HEK293 (cell line): ENCODE data around the gene MRPL32.

ENCODE experiments used
- AEBP2 ChIP-seq: fragments of 450-650 bp; formaldehyde crosslinking; IDR thresholded peaks from 2 replicates; pipeline ENCODE4 v1.5.1; 2016; ENCODE audit warnings: missing biosample characterization, missing genetic modification characterization, borderline replicate concordance
- GLIS1 ChIP-seq: fragments of 450-650 bp; formaldehyde crosslinking; IDR thresholded peaks from 2 replicates; pipeline ENCODE4 v1.5.1; 2016; ENCODE audit warnings: missing biosample characterization, missing genetic modification characterization
- GLIS2 ChIP-seq: fragments of 450-650 bp; formaldehyde crosslinking; IDR thresholded peaks from 2 replicates; pipeline ENCODE4 v1.5.1; 2016; ENCODE audit warnings: missing biosample characterization, missing genetic modification characterization
- OVOL3 ChIP-seq: fragments of 450-650 bp; formaldehyde crosslinking; IDR thresholded peaks from 2 replicates; pipeline ENCODE4 v1.5.1; 2016; ENCODE audit warnings: missing biosample characterization, missing genetic modification characterization
- PATZ1 ChIP-seq: fragments of 450-650 bp; formaldehyde crosslinking; IDR thresholded peaks from 2 replicates; pipeline ENCODE4 v1.5.1; 2016; ENCODE audit warnings: missing biosample characterization, missing genetic modification characterization
- PBX3 ChIP-seq: sonication (generic); formaldehyde crosslinking; IDR thresholded peaks from 2 replicates; pipeline ENCODE4 v1.8.1; 2022; ENCODE audit warnings: mild to moderate bottlenecking, moderate library complexity, missing genetic modification reagents
- PRDM1 ChIP-seq: fragments of 450-650 bp; formaldehyde crosslinking; IDR thresholded peaks from 2 replicates; pipeline ENCODE4; 2016; ENCODE audit warnings: missing biosample characterization, missing genetic modification characterization
- PRDM10 ChIP-seq: fragments of 450-650 bp; formaldehyde crosslinking; IDR thresholded peaks from 2 replicates; pipeline ENCODE4 v1.5.1; 2016; ENCODE audit warnings: missing biosample characterization, missing genetic modification characterization
- SCRT2 ChIP-seq: fragments of 450-650 bp; formaldehyde crosslinking; IDR thresholded peaks from 2 replicates; pipeline ENCODE4 v1.5.1; 2016; ENCODE audit warnings: missing biosample characterization, missing genetic modification characterization
- WT1 ChIP-seq: fragments of 450-650 bp; formaldehyde crosslinking; IDR thresholded peaks from 2 replicates; pipeline ENCODE4 v1.5.1; 2016; ENCODE audit warnings: missing biosample characterization, missing genetic modification characterization
- YY1 ChIP-seq: fragments of 450-650 bp; formaldehyde crosslinking; IDR thresholded peaks from 2 replicates; pipeline ENCODE4 v1.5.1; 2018; ENCODE audit warnings: missing biosample characterization, missing genetic modification characterization
- ZBTB20 ChIP-seq: fragments of 450-650 bp; formaldehyde crosslinking; IDR thresholded peaks from 2 replicates; pipeline ENCODE4 v1.5.1; 2016; ENCODE audit warnings: missing biosample characterization, missing genetic modification characterization
- ZFHX2 ChIP-seq: fragments of 450-650 bp; formaldehyde crosslinking; conservative IDR thresholded peaks from 2 replicates; pipeline ENCODE4 v1.5.1; 2016; ENCODE audit warnings: missing biosample characterization, missing genetic modification characterization
- ZIC2 ChIP-seq: fragments of 450-650 bp; formaldehyde crosslinking; IDR thresholded peaks from 2 replicates; pipeline ENCODE4 v1.5.1; 2016; ENCODE audit warnings: missing biosample characterization, missing genetic modification characterization
- ZNF24 ChIP-seq: fragments of 450-650 bp; formaldehyde crosslinking; IDR thresholded peaks from 2 replicates; pipeline ENCODE4 v1.5.1; 2016; ENCODE audit warnings: missing biosample characterization, missing genetic modification characterization
- ZNF335 ChIP-seq: fragments of 450-650 bp; formaldehyde crosslinking; conservative IDR thresholded peaks from 2 replicates; pipeline ENCODE4 v1.5.1; 2016; ENCODE audit warnings: missing biosample characterization, missing genetic modification characterization
- ZNF341 ChIP-seq: fragments of 450-650 bp; formaldehyde crosslinking; IDR thresholded peaks from 2 replicates; pipeline ENCODE4; 2016; ENCODE audit warnings: low read depth, missing biosample characterization, missing genetic modification characterization
- ZNF426 ChIP-seq: fragments of 450-650 bp; formaldehyde crosslinking; IDR thresholded peaks from 2 replicates; pipeline ENCODE4 v1.5.1; 2017; ENCODE audit warnings: missing biosample characterization, missing genetic modification characterization, mild to moderate bottlenecking, inconsistent platforms, moderate library complexity
- ZNF530 ChIP-seq: fragments of 450-650 bp; formaldehyde crosslinking; IDR thresholded peaks from 2 replicates; pipeline ENCODE4 v1.5.1; 2016; ENCODE audit warnings: low read depth, missing biosample characterization, missing genetic modification characterization
- ZNF707 ChIP-seq: fragments of 450-650 bp; formaldehyde crosslinking; IDR thresholded peaks from 2 replicates; pipeline ENCODE4 v1.5.1; 2016; ENCODE audit warnings: missing biosample characterization, missing genetic modification characterization
- ZNF76 ChIP-seq: fragments of 450-650 bp; formaldehyde crosslinking; IDR thresholded peaks from 2 replicates; pipeline ENCODE4; 2016; ENCODE audit warnings: low read depth, missing biosample characterization, missing genetic modification characterization, borderline replicate concordance
- ZNF785 ChIP-seq: fragments of 450-650 bp; formaldehyde crosslinking; IDR thresholded peaks from 2 replicates; pipeline ENCODE4 v1.5.1; 2016; ENCODE audit warnings: missing biosample characterization, missing genetic modification characterization
- ZSCAN30 ChIP-seq: fragments of 450-650 bp; IDR thresholded peaks from 2 replicates; pipeline ENCODE4 v1.5.1; 2018; ENCODE audit warnings: missing biosample characterization, mild to moderate bottlenecking, missing genetic modification characterization, moderate library complexity
- TF ChIP-seq, protein P1 (sequence below): fragments of 450-650 bp; formaldehyde crosslinking; IDR thresholded peaks from 2 replicates; pipeline ENCODE4 v1.5.1; 2016; ENCODE audit warnings: missing biosample characterization, missing genetic modification characterization
- TF ChIP-seq, protein P2 (sequence below): fragments of 450-650 bp; formaldehyde crosslinking; IDR thresholded peaks from 2 replicates; pipeline ENCODE4 v1.5.1; 2016; ENCODE audit warnings: missing biosample characterization, missing genetic modification characterization
- TF ChIP-seq, protein P3 (sequence below): fragments of 450-650 bp; formaldehyde crosslinking; IDR thresholded peaks from 2 replicates; pipeline ENCODE4 v1.5.1; 2016; ENCODE audit warnings: missing biosample characterization, missing genetic modification characterization

Gene MRPL32

GRCh38 chr7:42911454-42912447, 20.4 kb upstream of the MRPL32 start, which contains the start of gene C7orf25 (continued):
- TF ChIP-seq ZNF335 (tag by site-specific recombination) = peak; percentile 92
- no peak for TF ChIP-seq ZNF426 (tag by site-specific recombination)
- TF ChIP-seq YY1 (tag by site-specific recombination) = peak; percentile 99
- peak; percentile 74; the same call in 1 of the 2 replicates for TF ChIP-seq ZSCAN30 (tag by site-specific recombination)
- TF ChIP-seq ZIC2 (tag by site-specific recombination) = 0 out of 2 replicates have a peak, but pooled peaks have one; percentile 5
- TF ChIP-seq PATZ1 = peak; percentile 94
- no peak for TF ChIP-seq ZNF707 (tag by site-specific recombination)
- TF ChIP-seq PRDM10 (tag by site-specific recombination) = peak; percentile 73
- peak; percentile 96 for TF ChIP-seq ZNF76
- TF ChIP-seq ZNF785 (tag by site-specific recombination) = 0 out of 2 replicates have a peak, but pooled peaks have one; percentile 23
- TF ChIP-seq ZNF530 (tag by site-specific recombination) = no peak
- TF ChIP-seq ZNF341 = peak; percentile 47; the same call in 1 of the 2 replicates
- TF ChIP-seq, protein P1, sequence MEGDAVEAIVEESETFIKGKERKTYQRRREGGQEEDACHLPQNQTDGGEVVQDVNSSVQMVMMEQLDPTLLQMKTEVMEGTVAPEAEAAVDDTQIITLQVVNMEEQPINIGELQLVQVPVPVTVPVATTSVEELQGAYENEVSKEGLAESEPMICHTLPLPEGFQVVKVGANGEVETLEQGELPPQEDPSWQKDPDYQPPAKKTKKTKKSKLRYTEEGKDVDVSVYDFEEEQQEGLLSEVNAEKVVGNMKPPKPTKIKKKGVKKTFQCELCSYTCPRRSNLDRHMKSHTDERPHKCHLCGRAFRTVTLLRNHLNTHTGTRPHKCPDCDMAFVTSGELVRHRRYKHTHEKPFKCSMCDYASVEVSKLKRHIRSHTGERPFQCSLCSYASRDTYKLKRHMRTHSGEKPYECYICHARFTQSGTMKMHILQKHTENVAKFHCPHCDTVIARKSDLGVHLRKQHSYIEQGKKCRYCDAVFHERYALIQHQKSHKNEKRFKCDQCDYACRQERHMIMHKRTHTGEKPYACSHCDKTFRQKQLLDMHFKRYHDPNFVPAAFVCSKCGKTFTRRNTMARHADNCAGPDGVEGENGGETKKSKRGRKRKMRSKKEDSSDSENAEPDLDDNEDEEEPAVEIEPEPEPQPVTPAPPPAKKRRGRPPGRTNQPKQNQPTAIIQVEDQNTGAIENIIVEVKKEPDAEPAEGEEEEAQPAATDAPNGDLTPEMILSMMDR = peak; percentile 88
- TF ChIP-seq ZNF24 = peak; percentile 88
- TF ChIP-seq WT1 (tag by site-specific recombination) = peak; percentile 55; the same call in 1 of the 2 replicates
- TF ChIP-seq, protein P2, sequence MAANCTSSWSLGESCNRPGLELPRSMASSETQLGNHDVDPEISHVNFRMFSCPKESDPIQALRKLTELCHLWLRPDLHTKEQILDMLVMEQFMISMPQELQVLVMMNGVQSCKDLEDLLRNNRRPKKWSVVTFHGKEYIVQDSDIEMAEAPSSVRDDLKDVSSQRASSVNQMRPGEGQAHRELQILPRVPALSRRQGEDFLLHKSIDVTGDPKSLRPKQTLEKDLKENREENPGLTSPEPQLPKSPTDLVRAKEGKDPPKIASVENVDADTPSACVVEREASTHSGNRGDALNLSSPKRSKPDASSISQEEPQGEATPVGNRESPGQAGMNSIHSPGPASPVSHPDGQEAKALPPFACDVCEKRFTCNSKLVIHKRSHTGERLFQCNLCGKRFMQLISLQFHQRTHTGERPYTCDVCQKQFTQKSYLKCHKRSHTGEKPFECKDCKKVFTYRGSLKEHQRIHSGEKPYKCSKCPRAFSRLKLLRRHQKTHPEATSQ (tag by site-specific recombination) = no peak
- TF ChIP-seq OVOL3 = 0 out of 2 replicates have a peak, but pooled peaks have one; percentile 45
- peak; percentile 73; the same call in 1 of the 2 replicates for TF ChIP-seq GLIS2 (tag by site-specific recombination)
- TF ChIP-seq PBX3 = peak; percentile 5; the same call in 1 of the 2 replicates
- no peak for TF ChIP-seq AEBP2 (tag by site-specific recombination)
- no peak for TF ChIP-seq SCRT2
- peak; percentile 87 for TF ChIP-seq ZFHX2 (tag by site-specific recombination)
- peak; percentile 80 for TF ChIP-seq PRDM1 (tag by site-specific recombination)
- TF ChIP-seq, protein P3, sequence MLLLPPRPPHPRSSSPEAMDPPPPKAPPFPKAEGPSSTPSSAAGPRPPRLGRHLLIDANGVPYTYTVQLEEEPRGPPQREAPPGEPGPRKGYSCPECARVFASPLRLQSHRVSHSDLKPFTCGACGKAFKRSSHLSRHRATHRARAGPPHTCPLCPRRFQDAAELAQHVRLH = peak; percentile 90
- peak; percentile 53; the same call in 1 of the 2 replicates for TF ChIP-seq GLIS1 (tag by site-specific recombination)
- peak; percentile 95 for TF ChIP-seq ZBTB20 (tag by site-specific recombination)
